GM21576 (cell line): Measurements from ENCODE around the gene NAE1.
"Not testable (repeated sequence)": the region's sequence is repeated elsewhere in the genome, so short reads cannot be mapped to it uniquely, and the experiment has no call there.

Experiments
- ATAC-seq: cut with Tn5 transposase; IDR thresholded peaks from one replicate; pipeline ENCODE4 v1.9.1; 2021; ENCODE audit warnings: mild to moderate bottlenecking, moderate library complexity; ENCODE audit not compliant: unreplicated experiment

Gene NAE1

DNA sequence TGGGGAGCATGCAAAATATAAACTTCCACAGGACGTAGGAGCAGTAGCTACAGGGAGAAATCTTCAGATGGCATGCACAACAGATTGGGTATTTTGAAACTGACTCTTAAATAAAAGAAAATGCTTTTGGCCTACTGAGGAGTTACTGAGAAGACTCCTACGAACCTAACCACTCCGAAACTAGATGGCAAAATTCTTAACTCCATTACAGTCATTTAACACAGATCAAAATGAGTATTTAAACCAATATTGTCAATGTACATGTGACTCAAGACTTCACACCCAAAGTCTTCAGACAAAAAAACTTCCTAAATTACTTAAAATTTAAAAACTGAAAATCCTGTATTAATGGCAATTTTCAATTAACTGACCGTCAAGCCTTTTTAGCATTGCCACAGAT, 21.0 kb downstream of the NAE1 start:
- ATAC-seq: no peak

GRCh38 chr16:66802159-66802558, 28.6 kb downstream of the NAE1 start:
- ATAC-seq: no peak

GRCh38 chr16:66801320-66802105, 29.3 kb downstream of the NAE1 start, which contains the start of gene TERB1:
TERB1 (minus strand) TSS chr16:66801584; CDS start chr16:66796798, 4,786 bp downstream.
- no peak for ATAC-seq

GRCh38 chr16:66800856-66801255, 29.9 kb downstream of the NAE1 start:
- no peak for ATAC-seq

GRCh38 chr16:66798161-66798560, 32.6 kb downstream of the NAE1 start:
- ATAC-seq: no peak

DNA sequence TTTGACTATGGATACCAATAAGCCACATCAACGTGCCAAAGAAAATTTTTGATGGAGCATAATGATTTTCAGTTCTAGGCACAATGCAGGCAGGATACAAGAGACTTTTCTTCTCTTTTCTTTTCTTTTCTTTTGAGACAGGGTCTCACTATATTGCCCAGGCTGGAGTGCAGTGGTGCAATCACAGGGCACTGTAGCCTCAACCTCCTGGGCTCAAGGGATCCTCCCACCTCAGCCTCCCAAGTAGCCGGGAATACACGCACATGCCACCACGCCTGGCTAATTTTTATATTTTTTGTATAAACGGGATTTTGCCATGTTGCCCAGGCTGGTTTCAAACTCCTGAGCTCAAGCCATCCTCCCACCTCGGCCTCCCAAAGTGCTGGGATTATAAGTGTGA, 36.8 kb downstream of the NAE1 start:
- not testable (repeated sequence) for ATAC-seq

GRCh38 chr16:66790130-66790733, 40.5 kb downstream of the NAE1 start:
- ATAC-seq: no peak

GRCh38 chr16:66787427-66787826, 43.3 kb downstream of the NAE1 start:
- ATAC-seq: no peak

GRCh38 chr16:66786551-66786950, 44.2 kb downstream of the NAE1 start:
- no peak for ATAC-seq

DNA sequence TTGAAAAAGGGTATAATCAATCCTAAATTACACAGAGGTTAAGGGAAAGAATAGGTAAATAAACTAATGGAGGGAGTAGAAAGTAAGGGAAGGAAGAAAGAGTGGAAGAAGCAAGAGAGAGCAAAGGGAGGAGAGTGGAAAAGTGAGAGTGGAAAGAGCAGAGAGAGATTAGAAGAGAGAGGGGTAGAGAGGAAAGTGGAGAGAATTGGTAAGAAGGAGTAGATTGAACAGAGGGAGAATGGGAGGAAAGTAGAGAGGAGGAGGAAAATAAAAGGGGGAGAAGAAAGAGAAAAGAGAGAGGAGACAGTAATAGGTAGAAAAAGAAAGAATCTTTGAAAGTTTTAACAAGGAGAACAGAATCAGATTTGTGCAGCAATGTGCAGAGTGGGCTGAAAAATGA, 54.3 kb downstream of the NAE1 start:
- no peak for ATAC-seq

DNA sequence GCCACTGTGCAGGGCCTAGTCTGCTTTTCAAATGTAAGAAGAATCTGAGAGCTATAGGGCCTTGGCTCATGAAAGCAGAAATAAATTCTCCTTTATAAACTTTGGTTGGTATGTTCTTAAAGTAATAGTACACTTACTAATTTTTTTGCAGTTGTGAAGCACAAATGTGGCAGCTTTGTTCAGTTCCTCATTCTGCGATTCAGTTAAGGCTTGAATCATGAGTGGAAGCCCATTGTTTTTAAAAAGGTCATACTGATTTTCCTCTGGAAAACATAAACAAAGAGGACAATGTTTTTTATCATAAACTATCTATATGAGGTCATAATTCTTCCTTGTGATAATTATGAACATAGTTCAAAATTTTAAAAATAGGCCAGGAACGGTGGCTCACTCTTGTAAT, 55.8 kb downstream of the NAE1 start:
- no peak for ATAC-seq

- no peak for ATAC-seq
Measured at GRCh38 chr16:66758086-66758485, 72.7 kb downstream of the NAE1 start.

DNA sequence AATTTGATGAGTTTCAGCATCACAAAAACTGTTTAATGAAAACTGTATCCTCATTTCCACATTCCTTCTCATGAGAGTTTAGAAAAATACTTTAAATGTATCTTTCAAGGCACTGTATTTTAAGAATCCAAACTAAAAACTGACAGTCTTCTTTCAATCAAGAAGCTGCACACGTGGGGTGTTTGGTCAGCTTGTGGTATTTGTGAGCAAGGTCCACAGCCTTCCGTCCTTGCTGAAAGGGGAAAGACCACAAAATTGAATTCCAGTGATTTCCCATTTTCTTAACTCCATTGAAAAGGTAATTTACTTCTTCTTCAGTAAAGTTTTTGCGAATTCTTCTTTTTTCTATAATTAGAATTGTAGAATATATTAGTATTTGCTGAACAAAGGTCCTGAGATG, 76.0 kb downstream of the NAE1 start:
- ATAC-seq: no peak

DNA sequence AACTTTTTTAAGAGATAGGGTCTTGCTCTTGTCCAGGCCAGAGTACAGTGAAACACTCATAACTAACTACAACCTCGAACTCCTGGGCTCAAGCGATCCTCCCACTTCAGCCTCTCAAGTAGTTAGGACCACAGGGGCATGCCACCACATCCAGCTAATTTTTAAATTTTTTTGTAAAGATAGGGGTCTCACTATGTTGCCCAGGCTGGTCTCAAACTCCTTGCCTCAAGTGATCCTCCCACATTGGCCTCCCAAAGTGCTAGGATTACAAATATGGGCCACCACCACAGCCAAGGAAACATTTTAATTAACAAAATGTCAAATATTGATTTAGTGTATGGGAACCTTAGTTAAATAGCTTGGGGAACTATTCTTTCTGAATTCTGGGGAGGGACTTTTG, 76.6 kb downstream of the NAE1 start:
- no peak for ATAC-seq

DNA sequence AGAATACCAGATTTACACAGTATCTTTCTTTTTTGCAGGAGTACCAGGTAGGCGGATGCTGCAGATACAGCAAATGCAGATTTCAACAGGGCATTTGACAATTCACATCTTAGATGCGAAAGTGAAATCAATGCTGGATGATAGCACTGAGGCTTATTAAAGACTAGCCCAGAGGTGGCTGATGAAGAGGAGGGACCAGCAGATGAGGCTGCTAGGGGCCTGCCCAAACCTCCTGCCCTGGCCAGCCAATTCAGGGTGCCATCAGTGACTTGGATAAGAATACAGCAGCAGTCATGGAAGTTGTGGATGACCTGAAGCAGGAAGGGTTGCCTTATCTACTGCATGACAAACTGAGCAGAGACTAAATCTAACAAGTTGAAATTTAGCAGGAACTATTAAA, 77.8 kb downstream of the NAE1 start:
- no peak for ATAC-seq
